K562 (cell line): ENCODE results near the gene BBX. TPM values are rescaled to one million over a fixed set of nuclear protein-coding genes. Genes with fewer than 3 reads are reported as not detected.

Experiments
- ATAC-seq: fragments of 200-7000 bp; cut with Tn5 transposase; 3 replicates; pipeline ENCODE4 v1.9.1; 2020; ENCODE audit warnings: moderate library complexity
- BruUV-seq: library from RNA; stranded (reverse); fragments of 400-500 nt; replicated peaks from 2 replicates; lab custom pipeline; 2021; lab: Mats Ljungman, UMichigan
- CTCF ChIA-PET: fragments of 300-600 bp; formaldehyde crosslinking; extraction: SDS; loops from one replicate; lab custom pipeline; 2021; ENCODE audit warnings: low intra/inter-chr PET ratio; lab: Yijun Ruan, JAX
- POLR2A ChIA-PET: fragments of 300-600, 350-650 bp; sonication (Branson Sonifier 250); formaldehyde crosslinking; extraction: SDS; loops from one replicate; lab custom pipeline; 2021; ENCODE audit warnings: antibody characterized with exemption, inconsistent platforms; lab: Yijun Ruan, JAX
- DNase-seq, 4 experiments: peaks; one replicate each; pipeline versions ENCODE4 v3.0.0 to v3.0.0-alpha.2; 2011 to 2018; ENCODE audit warnings: low spot score in 3 of 4, mixed read lengths in 3 of 4; ENCODE audit errors: extremely low read depth in 1 of 4
- FAIRE-seq: peaks from 2 replicates; lab custom pipeline; 2011; peaks lifted over from hg19 to GRCh38; lab: Jason Lieb, UNC
- H2AFZ ChIP-seq: 2 replicates; pipeline ENCODE4 v1.6.0; 2011; ENCODE audit warnings: low read depth, low read length, control low read depth, inconsistent platforms
- H3K27ac ChIP-seq: fragments of 200-600 bp; 3 replicates; pipeline ENCODE4 v1.8.0; 2011; ENCODE audit warnings: low read depth, mild to moderate bottlenecking, control low read depth, inconsistent platforms, low read length, moderate library complexity, mixed read lengths; ENCODE audit errors: extremely low read depth
- H3K27me3 ChIP-seq, 2 experiments: fragments of 300-600 bp in 1 of 2; 2 replicates in 1 of 2; 3 replicates in 1 of 2; pipeline versions ENCODE4 v1.6.0 to v1.8.0; 2011; ENCODE audit warnings: inconsistent platforms in 2 of 2, low read length in 2 of 2, mild to moderate bottlenecking in 1 of 2, mixed read lengths in 1 of 2, moderate library complexity in 1 of 2; ENCODE audit not compliant: control insufficient read depth in 2 of 2, insufficient read depth in 2 of 2
- H3K36me3 ChIP-seq: fragments of 300-600 bp; 3 replicates; pipeline ENCODE4 v1.8.0; 2011; ENCODE audit warnings: mild to moderate bottlenecking, low read length, inconsistent platforms; ENCODE audit not compliant: control insufficient read depth, insufficient read depth
- H3K4me1 ChIP-seq, 2 experiments: fragments of 200-600 bp in 1 of 2; replicated peaks in 1 of 2; 2 replicates in 1 of 2; 3 replicates in 1 of 2; pipeline versions ENCODE4 v1.5.1 to v1.8.0; 2011; ENCODE audit warnings: inconsistent platforms in 2 of 2, low read length in 2 of 2, mild to moderate bottlenecking in 1 of 2, mixed read lengths in 1 of 2, moderate library complexity in 1 of 2; ENCODE audit not compliant: control insufficient read depth in 2 of 2, insufficient read depth in 2 of 2
- H3K4me2 ChIP-seq: 2 replicates; pipeline ENCODE4 v1.6.1; 2011; ENCODE audit warnings: low read length, control low read depth, inconsistent platforms, mixed read lengths; ENCODE audit not compliant: insufficient read depth
- H3K4me3 ChIP-seq: fragments of 200-600 bp; sonication (generic), shearing (Covaris generic); 2 replicates; pipeline ENCODE4 v1.5.1; 2016; ENCODE audit warnings: control low read depth, inconsistent platforms
- H3K79me2 ChIP-seq: fragments of 200-600 bp; 3 replicates; pipeline ENCODE4 v1.8.0; 2011; ENCODE audit warnings: low read length, inconsistent platforms; ENCODE audit not compliant: control insufficient read depth, insufficient read depth
- H3K9ac ChIP-seq, 2 experiments: 2 replicates each; pipeline versions ENCODE4 v1.6.0 to v1.6.1; 2011; ENCODE audit warnings: low read depth in 2 of 2, low read length in 2 of 2, control low read depth in 1 of 2, inconsistent platforms in 1 of 2, mild to moderate bottlenecking in 1 of 2, mixed read lengths in 1 of 2; ENCODE audit not compliant: insufficient read depth in 1 of 2
- H3K9me1 ChIP-seq: one replicate; pipeline ENCODE4 v1.6.0; 2011; ENCODE audit warnings: inconsistent platforms, mild to moderate bottlenecking, low read length, moderate library complexity; ENCODE audit not compliant: control insufficient read depth, insufficient read depth
- H3K9me3 ChIP-seq: replicated peaks from 2 replicates; pipeline ENCODE4 v1.5.1; 2011; ENCODE audit warnings: low read depth, low read length, inconsistent platforms; ENCODE audit not compliant: control insufficient read depth, insufficient read depth
- H4K20me1 ChIP-seq: replicated peaks from 2 replicates; pipeline ENCODE4 v1.6.1; 2011; ENCODE audit warnings: low read length, inconsistent platforms, mixed read lengths; ENCODE audit not compliant: control insufficient read depth, insufficient read depth
- FUS ChIP-seq: fragments of 200-400 bp; formaldehyde crosslinking; optimal IDR thresholded peaks from 2 replicates; pipeline ENCODE3; 2017; ENCODE audit warnings: low read depth, low read length
- MECOM ChIP-seq: fragments of 250-450 bp; sonication (Bioruptor Pico); IDR thresholded peaks from 2 replicates; pipeline ENCODE4 v1.8.0; 2022; ENCODE audit warnings: inconsistent platforms
- PCBP2 ChIP-seq: fragments of 200-400 bp; formaldehyde crosslinking; IDR thresholded peaks from 2 replicates; pipeline ENCODE4 v1.6.1; 2018; ENCODE audit warnings: low read length, low read depth, mild to moderate bottlenecking, moderate library complexity; ENCODE audit not compliant: poor library complexity, severe bottlenecking
- POLR2A ChIP-seq: fragments of 450-650 bp; conservative IDR thresholded peaks from 2 replicates; pipeline ENCODE4 v1.6.1; 2016
- PRMT5 ChIP-seq: sonication (generic); formaldehyde crosslinking; IDR thresholded peaks from 2 replicates; pipeline ENCODE4 v1.5.0; 2020; ENCODE audit warnings: missing genetic modification reagents
- SNIP1 ChIP-seq: fragments of 450-650 bp; IDR thresholded peaks from 2 replicates; pipeline ENCODE4 v1.7.1; 2017; ENCODE audit warnings: low read depth, mild to moderate bottlenecking
- SP2 ChIP-seq: IDR thresholded peaks from 2 replicates; pipeline ENCODE4 v1.6.1; 2011; ENCODE audit warnings: mild to moderate bottlenecking, low read depth, low read length, moderate library complexity; ENCODE audit not compliant: poor library complexity, severe bottlenecking; ENCODE audit errors: extremely low read depth
- ZFP1 ChIP-seq: fragments of 450-650 bp; formaldehyde crosslinking; IDR thresholded peaks from 2 replicates; pipeline ENCODE4 v1.4.0; 2020; ENCODE audit warnings: mild to moderate bottlenecking, mixed read lengths
- WGBS: fragments of 100-300 bp; shearing (Covaris generic); methylation state at CpG from one replicate; pipeline ENCODE4 v1.1.6; 2016; ENCODE audit warnings: low coverage, mixed read lengths; ENCODE audit not compliant: insufficient coverage; ENCODE audit errors: missing lambda C conversion rate; 5-methylcytosine and 5-hydroxymethylcytosine counted together
- in situ Hi-C: fragments of 300-500 bp; cut with MboI; formaldehyde crosslinking; loops from 4 replicates; pipeline ENCODE4 v1.15.0; 2018; ENCODE audit warnings: inconsistent platforms, mixed read lengths
- intact Hi-C: fragments of 100-400 bp; cut with micrococcal nuclease; formaldehyde crosslinking; loops from 2 replicates; pipeline ENCODE4 v1.14.2; 2022
- polyA plus RNA-seq, 8 experiments: library from polyadenylated mRNA; depleted of rRNA in 4 of 8; stranded (reverse) in 5 of 8; unstranded in 3 of 8; fragments of >200 nt; fragmentation: Nextera tagmentation in 2 of 8; fragmentation: Illumina TruSeq in 1 of 8; extraction: Ambion mirVana in 2 of 8; extraction: Trizol in 1 of 8; gene quantifications; 2 replicates each; pipeline versions ENCODE4 v1.2.1 to v1.2.3, GENCODE V29; 2011 to 2014; ENCODE audit warnings: inconsistent platforms in 1 of 8, missing spikeins in 1 of 8
- total RNA-seq, 7 experiments: library from RNA; depleted of rRNA in 6 of 7; stranded (reverse); fragments of >200 nt in 6 of 7; fragmentation: Illumina TruSeq in 2 of 7; extraction: Trizol in 2 of 7; gene quantifications; 2 replicates each; pipeline versions ENCODE4 v1.2.1 to v1.2.3, GENCODE V29; 2011 to 2021; ENCODE audit warnings: low replicate concordance in 1 of 7
- TF ChIP-seq, protein P1 (sequence below): fragments of 200-800 bp; sonication (Bioruptor generic); IDR thresholded peaks from 2 replicates; pipeline ENCODE4 v1.6.1; 2016; ENCODE audit warnings: missing genetic modification characterization, missing compliant biosample characterization
- TF ChIP-seq, protein P2 (sequence below): fragments of 450-650 bp; formaldehyde crosslinking; conservative IDR thresholded peaks from 2 replicates; pipeline ENCODE4 v1.4.0; 2022; ENCODE audit warnings: mild to moderate bottlenecking, missing genetic modification characterization
- TF ChIP-seq, protein P3 (sequence below): sonication (generic); formaldehyde crosslinking; IDR thresholded peaks from 2 replicates; pipeline ENCODE4 v1.8.0; 2023; ENCODE audit warnings: mild to moderate bottlenecking, missing genetic modification reagents

Gene BBX
- total and polyA plus RNA-seq, 9 of the 15 experiments (the other 6 are each of a cell fraction or from before 2014, with no cell fraction given): 4.9 to 19.5 (median 11.8) TPM

DNA sequence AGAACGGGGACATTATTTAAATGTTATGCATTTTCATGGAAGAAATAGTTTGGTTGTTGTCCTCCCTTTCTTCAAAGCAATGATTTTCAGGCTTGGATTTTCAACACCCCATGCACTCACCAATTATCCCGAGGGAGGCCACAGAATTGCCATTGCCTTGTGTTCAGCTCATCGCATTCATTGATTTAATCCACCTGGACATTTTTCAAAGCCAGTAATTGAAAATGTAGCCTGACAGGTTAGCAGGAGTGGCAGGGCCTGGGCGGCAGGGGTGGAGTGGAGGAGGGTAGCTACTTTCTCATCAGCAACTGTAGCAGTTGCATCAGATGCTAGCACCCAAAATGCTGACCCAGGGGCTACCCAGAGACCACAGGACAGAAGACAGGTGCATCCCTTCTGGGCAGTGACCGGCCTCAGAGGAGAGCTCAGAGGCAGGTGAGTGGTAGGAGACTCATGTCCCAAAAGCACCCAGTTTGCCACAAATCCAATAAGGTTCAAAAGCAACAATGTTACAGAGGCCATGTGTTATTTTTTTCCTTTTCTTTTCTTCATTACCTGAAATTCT is 325.7 kb downstream of the BBX start:
- no peak overlapping the region for H3K27ac ChIP-seq
- no peak for DNase-seq
- no peak for FAIRE-seq
- no peak for ATAC-seq
- no peaks in the 10 kb centered on the region for H3K36me3 ChIP-seq
- in situ Hi-C loops (no loop called here), intact Hi-C loops (loop anchor here (10.0 kb wide), 1 partner anchor 274 kb away; no protein-coding TSS in a partner anchor)
- no peak overlapping the region for H3K9ac ChIP-seq
- peaks cover 2 to 4% of the 10 kb centered on the region in 2 experiments; a peak in 4 of 5 replicates for H3K27me3 ChIP-seq
- H2AFZ ChIP-seq: no peak overlapping the region
- H3K4me2 ChIP-seq: no peak overlapping the region
- no peaks in the 10 kb centered on the region for H3K9me1 ChIP-seq
- no peak overlapping the region for H3K4me3 ChIP-seq
- H3K79me2 ChIP-seq: no peaks in the 10 kb centered on the region
- H4K20me1 ChIP-seq: no peaks in the 10 kb centered on the region
- ChIA-PET CTCF (no interaction called here), POLR2A (interaction anchor here (0.7 to 1.2 kb wide), 2 partner anchors 10 to 14 kb away, joined by 3 read pairs; no protein-coding TSS in a partner anchor)
- H3K4me1 ChIP-seq: no peaks in the 10 kb centered on the region
- BruUV-seq: no TSS peak
- no peaks in the 10 kb centered on the region for H3K9me3 ChIP-seq
- 0% methylated on average over 5 of the region's 5 CpGs for WGBS
- TF ChIP-seq SNIP1 (no peak), POLR2A (no peak), PCBP2 (no peak), FUS (no peak), SP2 (no peak), PRMT5 (no peak), ZFP1 (CRISPR knock-in tag) (no peak), MECOM (CRISPR knock-in tag) (no peak)
- TF ChIP-seq, protein P1, sequence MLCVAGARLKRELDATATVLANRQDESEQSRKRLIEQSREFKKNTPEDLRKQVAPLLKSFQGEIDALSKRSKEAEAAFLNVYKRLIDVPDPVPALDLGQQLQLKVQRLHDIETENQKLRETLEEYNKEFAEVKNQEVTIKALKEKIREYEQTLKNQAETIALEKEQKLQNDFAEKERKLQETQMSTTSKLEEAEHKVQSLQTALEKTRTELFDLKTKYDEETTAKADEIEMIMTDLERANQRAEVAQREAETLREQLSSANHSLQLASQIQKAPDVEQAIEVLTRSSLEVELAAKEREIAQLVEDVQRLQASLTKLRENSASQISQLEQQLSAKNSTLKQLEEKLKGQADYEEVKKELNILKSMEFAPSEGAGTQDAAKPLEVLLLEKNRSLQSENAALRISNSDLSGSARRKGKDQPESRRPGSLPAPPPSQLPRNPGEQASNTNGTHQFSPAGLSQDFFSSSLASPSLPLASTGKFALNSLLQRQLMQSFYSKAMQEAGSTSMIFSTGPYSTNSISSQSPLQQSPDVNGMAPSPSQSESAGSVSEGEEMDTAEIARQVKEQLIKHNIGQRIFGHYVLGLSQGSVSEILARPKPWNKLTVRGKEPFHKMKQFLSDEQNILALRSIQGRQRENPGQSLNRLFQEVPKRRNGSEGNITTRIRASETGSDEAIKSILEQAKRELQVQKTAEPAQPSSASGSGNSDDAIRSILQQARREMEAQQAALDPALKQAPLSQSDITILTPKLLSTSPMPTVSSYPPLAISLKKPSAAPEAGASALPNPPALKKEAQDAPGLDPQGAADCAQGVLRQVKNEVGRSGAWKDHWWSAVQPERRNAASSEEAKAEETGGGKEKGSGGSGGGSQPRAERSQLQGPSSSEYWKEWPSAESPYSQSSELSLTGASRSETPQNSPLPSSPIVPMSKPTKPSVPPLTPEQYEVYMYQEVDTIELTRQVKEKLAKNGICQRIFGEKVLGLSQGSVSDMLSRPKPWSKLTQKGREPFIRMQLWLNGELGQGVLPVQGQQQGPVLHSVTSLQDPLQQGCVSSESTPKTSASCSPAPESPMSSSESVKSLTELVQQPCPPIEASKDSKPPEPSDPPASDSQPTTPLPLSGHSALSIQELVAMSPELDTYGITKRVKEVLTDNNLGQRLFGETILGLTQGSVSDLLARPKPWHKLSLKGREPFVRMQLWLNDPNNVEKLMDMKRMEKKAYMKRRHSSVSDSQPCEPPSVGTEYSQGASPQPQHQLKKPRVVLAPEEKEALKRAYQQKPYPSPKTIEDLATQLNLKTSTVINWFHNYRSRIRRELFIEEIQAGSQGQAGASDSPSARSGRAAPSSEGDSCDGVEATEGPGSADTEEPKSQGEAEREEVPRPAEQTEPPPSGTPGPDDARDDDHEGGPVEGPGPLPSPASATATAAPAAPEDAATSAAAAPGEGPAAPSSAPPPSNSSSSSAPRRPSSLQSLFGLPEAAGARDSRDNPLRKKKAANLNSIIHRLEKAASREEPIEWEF: no peak
- TF ChIP-seq, protein P2, sequence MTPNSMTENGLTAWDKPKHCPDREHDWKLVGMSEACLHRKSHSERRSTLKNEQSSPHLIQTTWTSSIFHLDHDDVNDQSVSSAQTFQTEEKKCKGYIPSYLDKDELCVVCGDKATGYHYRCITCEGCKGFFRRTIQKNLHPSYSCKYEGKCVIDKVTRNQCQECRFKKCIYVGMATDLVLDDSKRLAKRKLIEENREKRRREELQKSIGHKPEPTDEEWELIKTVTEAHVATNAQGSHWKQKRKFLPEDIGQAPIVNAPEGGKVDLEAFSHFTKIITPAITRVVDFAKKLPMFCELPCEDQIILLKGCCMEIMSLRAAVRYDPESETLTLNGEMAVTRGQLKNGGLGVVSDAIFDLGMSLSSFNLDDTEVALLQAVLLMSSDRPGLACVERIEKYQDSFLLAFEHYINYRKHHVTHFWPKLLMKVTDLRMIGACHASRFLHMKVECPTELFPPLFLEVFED (CRISPR knock-in tag): no peak
- TF ChIP-seq, protein P3, sequence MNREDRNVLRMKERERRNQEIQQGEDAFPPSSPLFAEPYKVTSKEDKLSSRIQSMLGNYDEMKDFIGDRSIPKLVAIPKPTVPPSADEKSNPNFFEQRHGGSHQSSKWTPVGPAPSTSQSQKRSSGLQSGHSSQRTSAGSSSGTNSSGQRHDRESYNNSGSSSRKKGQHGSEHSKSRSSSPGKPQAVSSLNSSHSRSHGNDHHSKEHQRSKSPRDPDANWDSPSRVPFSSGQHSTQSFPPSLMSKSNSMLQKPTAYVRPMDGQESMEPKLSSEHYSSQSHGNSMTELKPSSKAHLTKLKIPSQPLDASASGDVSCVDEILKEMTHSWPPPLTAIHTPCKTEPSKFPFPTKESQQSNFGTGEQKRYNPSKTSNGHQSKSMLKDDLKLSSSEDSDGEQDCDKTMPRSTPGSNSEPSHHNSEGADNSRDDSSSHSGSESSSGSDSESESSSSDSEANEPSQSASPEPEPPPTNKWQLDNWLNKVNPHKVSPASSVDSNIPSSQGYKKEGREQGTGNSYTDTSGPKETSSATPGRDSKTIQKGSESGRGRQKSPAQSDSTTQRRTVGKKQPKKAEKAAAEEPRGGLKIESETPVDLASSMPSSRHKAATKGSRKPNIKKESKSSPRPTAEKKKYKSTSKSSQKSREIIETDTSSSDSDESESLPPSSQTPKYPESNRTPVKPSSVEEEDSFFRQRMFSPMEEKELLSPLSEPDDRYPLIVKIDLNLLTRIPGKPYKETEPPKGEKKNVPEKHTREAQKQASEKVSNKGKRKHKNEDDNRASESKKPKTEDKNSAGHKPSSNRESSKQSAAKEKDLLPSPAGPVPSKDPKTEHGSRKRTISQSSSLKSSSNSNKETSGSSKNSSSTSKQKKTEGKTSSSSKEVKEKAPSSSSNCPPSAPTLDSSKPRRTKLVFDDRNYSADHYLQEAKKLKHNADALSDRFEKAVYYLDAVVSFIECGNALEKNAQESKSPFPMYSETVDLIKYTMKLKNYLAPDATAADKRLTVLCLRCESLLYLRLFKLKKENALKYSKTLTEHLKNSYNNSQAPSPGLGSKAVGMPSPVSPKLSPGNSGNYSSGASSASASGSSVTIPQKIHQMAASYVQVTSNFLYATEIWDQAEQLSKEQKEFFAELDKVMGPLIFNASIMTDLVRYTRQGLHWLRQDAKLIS (CRISPR knock-in tag): no peak
